Measurements from ENCODE around the gene FAM170B. TPM values are rescaled to one million over a fixed set of nuclear protein-coding genes. Genes with fewer than 3 reads are reported as not detected.

The FAM170B gene
- total and polyA plus RNA-seq, 2 donors (not counting 3 experiments of a cell fraction or from before 2014, with no cell fraction given), result not detected

DNA sequence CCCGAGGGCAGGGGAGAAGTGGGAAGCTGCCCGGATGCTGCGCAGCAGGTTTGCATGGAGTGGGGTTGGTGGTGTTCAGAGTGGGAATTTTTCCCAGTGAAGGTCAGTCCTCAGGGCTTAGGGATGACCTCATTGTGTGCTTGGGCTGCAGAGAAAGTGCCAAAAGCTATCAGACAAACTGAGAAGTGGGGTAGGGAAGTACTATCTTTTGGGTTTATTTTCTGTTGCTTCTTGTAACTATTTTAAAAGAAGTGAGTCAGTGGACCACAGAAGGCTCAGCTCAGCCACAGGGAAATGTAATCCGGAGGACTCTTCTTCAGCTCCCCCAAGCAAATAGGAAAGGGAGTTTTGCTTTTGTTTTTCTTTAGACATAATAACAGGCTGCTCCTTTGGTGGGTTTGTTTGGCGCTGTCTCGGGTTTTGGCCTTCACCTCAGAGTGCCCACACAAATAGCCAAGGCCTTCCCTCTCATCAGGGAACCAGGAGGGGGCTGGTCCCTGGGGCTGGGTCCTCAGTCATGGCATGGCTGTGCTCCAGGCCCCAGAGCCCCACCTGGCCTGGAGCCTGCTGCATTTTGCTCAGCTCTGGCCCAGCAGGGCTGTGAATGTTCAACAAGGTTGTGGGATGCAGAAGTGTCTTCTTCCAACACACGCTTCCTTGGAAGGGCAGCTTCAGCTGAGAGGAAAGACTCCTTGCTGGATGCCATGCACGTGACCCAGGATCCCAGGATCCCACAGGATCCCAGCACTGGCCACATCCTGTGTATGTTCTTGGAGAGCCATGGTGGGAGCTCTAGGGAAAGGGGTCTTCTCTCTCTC is 5.4 kb upstream of the FAM170B start:
- no peaks in the 10 kb centered on the region for H4K20me1 ChIP-seq (replicated peaks; ENCODE audit: control insufficient read depth, extremely low read depth, insufficient read depth, low read length)
- H3K36me3 ChIP-seq (ENCODE audit: control insufficient read depth in 2 of 2, extremely low read depth in 1 of 2, insufficient read depth in 2 of 2, low read length in 2 of 2), result no peaks in the 10 kb centered on the region
- H2AFZ ChIP-seq (ENCODE audit: low read depth, low read length), result no peak overlapping the region
- H3K27ac ChIP-seq (ENCODE audit: insufficient read depth, low read depth, low read length), result no peak overlapping the region
- H3K9ac ChIP-seq (replicated peaks; ENCODE audit: extremely low read depth, insufficient read depth, low read length), result no peak overlapping the region
- H3K4me2 ChIP-seq (ENCODE audit: insufficient read depth, low read length), result no peak overlapping the region
- H3K4me1 ChIP-seq (ENCODE audit: control insufficient read depth, extremely low read depth, insufficient read depth, low read length), result no peaks in the 10 kb centered on the region
- H3K9me3 ChIP-seq (replicated peaks; ENCODE audit: control insufficient read depth, insufficient read depth, low read length), result no peaks in the 10 kb centered on the region
- POLR2A ChIA-PET, result no interaction called here
- no peak overlapping the region for H3K4me3 ChIP-seq (replicated peaks in 1 of 3; ENCODE audit: insufficient read depth in 1 of 3, low read depth in 1 of 3, low read length in 3 of 3)
- peaks cover 0 to 8% of the 10 kb centered on the region in 2 experiments for H3K27me3 ChIP-seq (ENCODE audit: control insufficient read depth in 2 of 2, insufficient read depth in 2 of 2, low read length in 2 of 2)
- dilution Hi-C loops (cut with MboI; ENCODE audit: extremely low pct_ligation_motif_present, low sequenced_read_pairs) (no loop called here), intact Hi-C loops (cut with micrococcal nuclease) (no loop called here)
- CTCF ChIA-PET, result interaction anchor here (0.8 to 1.4 kb wide), 3 partner anchors 8 to 483 kb away, joined by 3 to 4 read pairs (median 3); no protein-coding TSS in a partner anchor
- no peaks in the 10 kb centered on the region for H3K9me1 ChIP-seq (replicated peaks; ENCODE audit: control insufficient read depth, extremely low read depth, insufficient read depth, low read length)
- H3K79me2 ChIP-seq (ENCODE audit: control insufficient read depth, insufficient read depth, low read length), result no peaks in the 10 kb centered on the region
- FAIRE-seq, result no peak
- BruUV-seq (replicated peaks), result no TSS peak
- TF ChIP-seq MYC (IDR thresholded peaks at IDR 0.05; ENCODE audit: low read depth, low read length) (no peak), POLR2AphosphoS5 (IDR thresholded peaks at IDR 0.05; ENCODE audit: insufficient read depth, low read depth, low read length) (no peak), JUN (IDR thresholded peaks at IDR 0.05; ENCODE audit: borderline replicate concordance, insufficient read depth, insufficient read length, low read depth) (no peak), POLR2A (IDR thresholded peaks at IDR 0.05; ENCODE audit: low read depth, low read length) (no peak), FOS (IDR thresholded peaks at IDR 0.05; ENCODE audit: borderline replicate concordance, insufficient read depth, low read length) (no peak), GATA2 (IDR thresholded peaks at IDR 0.05; ENCODE audit: insufficient read depth, insufficient read length, low read depth, low read length) (no peak), EZH2 (IDR thresholded peaks at IDR 0.05; ENCODE audit: borderline replicate concordance, low read depth, low read length, severe bottlenecking) (no peak)
- TF ChIP-seq, protein P1, sequence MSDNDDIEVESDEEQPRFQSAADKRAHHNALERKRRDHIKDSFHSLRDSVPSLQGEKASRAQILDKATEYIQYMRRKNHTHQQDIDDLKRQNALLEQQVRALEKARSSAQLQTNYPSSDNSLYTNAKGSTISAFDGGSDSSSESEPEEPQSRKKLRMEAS (IDR thresholded peaks at IDR 0.05; ENCODE audit: insufficient read depth, insufficient read length), result no peak
- TF ChIP-seq, protein P2, sequence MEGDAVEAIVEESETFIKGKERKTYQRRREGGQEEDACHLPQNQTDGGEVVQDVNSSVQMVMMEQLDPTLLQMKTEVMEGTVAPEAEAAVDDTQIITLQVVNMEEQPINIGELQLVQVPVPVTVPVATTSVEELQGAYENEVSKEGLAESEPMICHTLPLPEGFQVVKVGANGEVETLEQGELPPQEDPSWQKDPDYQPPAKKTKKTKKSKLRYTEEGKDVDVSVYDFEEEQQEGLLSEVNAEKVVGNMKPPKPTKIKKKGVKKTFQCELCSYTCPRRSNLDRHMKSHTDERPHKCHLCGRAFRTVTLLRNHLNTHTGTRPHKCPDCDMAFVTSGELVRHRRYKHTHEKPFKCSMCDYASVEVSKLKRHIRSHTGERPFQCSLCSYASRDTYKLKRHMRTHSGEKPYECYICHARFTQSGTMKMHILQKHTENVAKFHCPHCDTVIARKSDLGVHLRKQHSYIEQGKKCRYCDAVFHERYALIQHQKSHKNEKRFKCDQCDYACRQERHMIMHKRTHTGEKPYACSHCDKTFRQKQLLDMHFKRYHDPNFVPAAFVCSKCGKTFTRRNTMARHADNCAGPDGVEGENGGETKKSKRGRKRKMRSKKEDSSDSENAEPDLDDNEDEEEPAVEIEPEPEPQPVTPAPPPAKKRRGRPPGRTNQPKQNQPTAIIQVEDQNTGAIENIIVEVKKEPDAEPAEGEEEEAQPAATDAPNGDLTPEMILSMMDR (IDR thresholded peaks at IDR 0.05; ENCODE audit: extremely low read depth in 1 of 2, insufficient read depth in 1 of 2, low read depth in 1 of 2, low read length in 2 of 2), result no peak
- no peak for DNase-seq (ENCODE audit: low read depth, low spot score)

Data from endothelial cell of umbilical vein (primary cell).